GM12878 (cell line): ENCODE measurements around the gene PUM2. TPM values are rescaled to one million over a fixed set of nuclear protein-coding genes. Genes with fewer than 3 reads are reported as not detected.

ENCODE experiments used
- ELK1 ChIP-seq: IDR thresholded peaks from 2 replicates; pipeline ENCODE4 v1.6.1; 2012; ENCODE audit warnings: low read depth, low read length, improper control_type of control experiment
- MTA3 ChIP-seq: IDR thresholded peaks from 2 replicates; pipeline ENCODE4 v1.6.1; 2012; ENCODE audit warnings: low read length, inconsistent platforms, borderline replicate concordance
- POLR2A ChIP-seq: IDR thresholded peaks from 2 replicates; pipeline ENCODE4 v1.6.1; 2011; ENCODE audit warnings: low read depth, mild to moderate bottlenecking, low read length
- SMAD5 ChIP-seq: IDR thresholded peaks from 2 replicates; pipeline ENCODE4 v1.6.1; 2016; ENCODE audit warnings: antibody characterized with exemption, low read depth
- SPI1 ChIP-seq: IDR thresholded peaks from 2 replicates; pipeline ENCODE4 v1.6.1; 2011; ENCODE audit warnings: low read depth, mild to moderate bottlenecking, low read length, moderate library complexity, borderline replicate concordance; ENCODE audit not compliant: insufficient read depth
- WRNIP1 ChIP-seq: IDR thresholded peaks from 2 replicates; pipeline ENCODE4 v1.6.1; 2011; ENCODE audit warnings: low read depth, low read length, improper control_type of control experiment, borderline replicate concordance
- ZNF274 ChIP-seq: IDR thresholded peaks from one replicate; pipeline ENCODE4 v1.8.0; 2011; ENCODE audit not compliant: insufficient read length, insufficient read depth
- ZNF592 ChIP-seq: fragments of 450-650 bp; IDR thresholded peaks from 2 replicates; pipeline ENCODE4 v1.6.1; 2017; ENCODE audit warnings: mild to moderate bottlenecking, moderate library complexity
- polyA plus RNA-seq, 11 experiments: library from polyadenylated mRNA; depleted of rRNA in 4 of 11; unstranded in 6 of 11; stranded (reverse) in 5 of 11; fragments of >200 nt; fragmentation: Nextera tagmentation in 4 of 11; fragmentation: Illumina TruSeq in 1 of 11; extraction: Ambion mirVana in 4 of 11; extraction: Trizol in 1 of 11; gene quantifications; 1 replicate in 1 of 11; 2 replicates in 10 of 11; pipeline versions ENCODE4 v1.2.1 to v1.2.3, GENCODE V29; 2011 to 2016; ENCODE audit warnings: inconsistent platforms in 2 of 11, missing spikeins in 2 of 11, low read depth in 1 of 11
- total RNA-seq, 4 experiments: library from RNA; depleted of rRNA in 3 of 4; stranded (reverse); fragments of >200 nt in 3 of 4; fragmentation: Illumina TruSeq in 1 of 4; extraction: Trizol in 1 of 4; gene quantifications; 2 replicates each; pipeline versions ENCODE4 v1.2.1 to v1.2.3, GENCODE V29; 2013 to 2021
- TF ChIP-seq, protein P1 (sequence below): fragments of 150-350 bp; IDR thresholded peaks from 2 replicates; pipeline ENCODE4 v1.6.1; 2016; ENCODE audit warnings: low read depth, low read length

The PUM2 gene
- total and polyA plus RNA-seq, 10 of the 15 experiments (the other 5 are each of a cell fraction or from before 2014, with no cell fraction given) = 14.5 to 87.6 (median 29.4) TPM

- no peak for TF ChIP-seq ZNF274
- TF ChIP-seq SMAD5 = no peak
- TF ChIP-seq SPI1 = no peak
- no peak for TF ChIP-seq POLR2A
- no peak for TF ChIP-seq MTA3
- no peak for TF ChIP-seq ZNF592
- TF ChIP-seq ELK1 = no peak
- no peak for TF ChIP-seq WRNIP1
- TF ChIP-seq, protein P1, sequence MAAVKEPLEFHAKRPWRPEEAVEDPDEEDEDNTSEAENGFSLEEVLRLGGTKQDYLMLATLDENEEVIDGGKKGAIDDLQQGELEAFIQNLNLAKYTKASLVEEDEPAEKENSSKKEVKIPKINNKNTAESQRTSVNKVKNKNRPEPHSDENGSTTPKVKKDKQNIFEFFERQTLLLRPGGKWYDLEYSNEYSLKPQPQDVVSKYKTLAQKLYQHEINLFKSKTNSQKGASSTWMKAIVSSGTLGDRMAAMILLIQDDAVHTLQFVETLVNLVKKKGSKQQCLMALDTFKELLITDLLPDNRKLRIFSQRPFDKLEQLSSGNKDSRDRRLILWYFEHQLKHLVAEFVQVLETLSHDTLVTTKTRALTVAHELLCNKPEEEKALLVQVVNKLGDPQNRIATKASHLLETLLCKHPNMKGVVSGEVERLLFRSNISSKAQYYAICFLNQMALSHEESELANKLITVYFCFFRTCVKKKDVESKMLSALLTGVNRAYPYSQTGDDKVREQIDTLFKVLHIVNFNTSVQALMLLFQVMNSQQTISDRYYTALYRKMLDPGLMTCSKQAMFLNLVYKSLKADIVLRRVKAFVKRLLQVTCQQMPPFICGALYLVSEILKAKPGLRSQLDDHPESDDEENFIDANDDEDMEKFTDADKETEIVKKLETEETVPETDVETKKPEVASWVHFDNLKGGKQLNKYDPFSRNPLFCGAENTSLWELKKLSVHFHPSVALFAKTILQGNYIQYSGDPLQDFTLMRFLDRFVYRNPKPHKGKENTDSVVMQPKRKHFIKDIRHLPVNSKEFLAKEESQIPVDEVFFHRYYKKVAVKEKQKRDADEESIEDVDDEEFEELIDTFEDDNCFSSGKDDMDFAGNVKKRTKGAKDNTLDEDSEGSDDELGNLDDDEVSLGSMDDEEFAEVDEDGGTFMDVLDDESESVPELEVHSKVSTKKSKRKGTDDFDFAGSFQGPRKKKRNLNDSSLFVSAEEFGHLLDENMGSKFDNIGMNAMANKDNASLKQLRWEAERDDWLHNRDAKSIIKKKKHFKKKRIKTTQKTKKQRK = no peak
These were observed 45.8 kb upstream of the PUM2 start (continued) for GRCh38 chr2:20396356-20397000.
